Activated T-cell treated with anti-CD3 and anti-CD28 coated beads for 1 hour (primary cell): ENCODE data around the gene RTBDN.
"Not testable (repeated sequence)": the region's sequence is repeated elsewhere in the genome, so short reads cannot be mapped to it uniquely, and the experiment has no call there.

Experiments used
- DNase-seq: peaks from one replicate; pipeline ENCODE4 v3.0.0-alpha.2; 2020; ENCODE audit warnings: low read depth

RTBDN gene

GRCh38 chr19:12817810-12818209 lies 16.6 kb downstream of the RTBDN start:
- DNase-seq = not testable (repeated sequence)

GRCh38 chr19:12817188-12817587 lies 17.2 kb downstream of the RTBDN start:
- not testable (repeated sequence) for DNase-seq

DNA sequence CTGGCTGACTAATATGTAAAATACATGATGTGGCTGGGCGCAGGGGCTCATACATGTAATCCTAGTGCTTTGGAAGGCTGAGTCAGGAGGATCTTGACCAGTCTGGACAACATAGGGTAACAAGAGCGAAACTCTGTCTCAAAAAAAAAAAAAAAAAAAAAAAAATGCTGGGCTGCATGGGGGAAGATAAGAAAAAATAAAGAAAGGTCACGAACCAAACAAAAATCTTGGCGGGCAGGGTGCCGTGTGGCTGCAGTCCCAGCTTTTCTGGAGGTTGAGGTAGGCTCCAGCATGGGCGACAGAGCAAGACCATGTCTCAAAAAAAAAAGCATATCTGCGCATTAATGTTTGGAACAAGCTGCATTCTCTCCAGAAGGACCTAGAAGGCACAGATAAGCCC lies 19.3 kb downstream of the RTBDN start:
- DNase-seq = no peak

DNA sequence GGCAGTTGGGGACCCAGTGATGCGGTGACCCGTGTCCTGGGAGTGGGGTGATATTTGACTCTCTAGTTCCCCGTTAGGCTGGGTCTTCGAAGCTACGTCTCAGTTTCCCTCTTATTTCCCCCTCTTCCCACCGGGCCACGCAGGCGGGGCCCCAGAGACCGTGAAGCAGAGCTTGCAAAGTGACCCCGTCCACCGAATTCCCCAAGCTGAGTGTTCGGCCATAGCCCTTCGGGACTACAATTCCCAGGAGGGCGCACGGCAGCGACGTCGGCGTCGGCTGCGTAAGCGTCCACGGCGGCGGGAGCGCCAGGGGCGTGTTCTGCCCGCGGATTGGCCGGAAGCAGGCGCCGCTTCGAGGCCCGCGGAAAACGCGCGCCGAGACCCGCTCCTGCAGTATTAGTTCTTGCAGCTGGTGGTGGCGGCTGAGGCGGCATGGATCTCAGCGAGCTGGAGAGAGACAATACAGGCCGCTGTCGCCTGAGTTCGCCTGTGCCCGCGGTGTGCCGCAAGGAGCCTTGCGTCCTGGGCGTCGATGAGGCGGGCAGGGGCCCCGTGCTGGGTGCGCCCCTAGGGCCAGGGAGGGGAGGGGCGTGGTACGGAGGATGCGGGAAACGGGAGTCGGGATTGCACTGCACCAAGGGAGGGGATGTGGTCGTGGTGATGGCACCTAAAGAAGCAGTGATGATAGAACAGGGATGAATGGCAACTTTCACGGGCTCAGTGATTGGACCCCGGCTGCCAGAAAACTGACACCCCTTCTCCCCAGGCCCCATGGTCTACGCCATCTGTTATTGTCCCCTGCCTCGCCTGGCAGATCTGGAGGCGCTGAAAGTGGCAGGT lies 27.9 kb downstream of the RTBDN start, which contains the start of gene RNASEH2A:
TSS of gene RNASEH2A (plus strand) at position 343 of the 840 bp plus-strand sequence. CDS start at position 433, 90 bp downstream.
- peak; percentile 76 for DNase-seq

GRCh38 chr19:12804051-12804450 lies 30.3 kb downstream of the RTBDN start:
- no peak for DNase-seq

GRCh38 chr19:12802267-12803106 lies 31.9 kb downstream of the RTBDN start:
- no peak for DNase-seq

DNA sequence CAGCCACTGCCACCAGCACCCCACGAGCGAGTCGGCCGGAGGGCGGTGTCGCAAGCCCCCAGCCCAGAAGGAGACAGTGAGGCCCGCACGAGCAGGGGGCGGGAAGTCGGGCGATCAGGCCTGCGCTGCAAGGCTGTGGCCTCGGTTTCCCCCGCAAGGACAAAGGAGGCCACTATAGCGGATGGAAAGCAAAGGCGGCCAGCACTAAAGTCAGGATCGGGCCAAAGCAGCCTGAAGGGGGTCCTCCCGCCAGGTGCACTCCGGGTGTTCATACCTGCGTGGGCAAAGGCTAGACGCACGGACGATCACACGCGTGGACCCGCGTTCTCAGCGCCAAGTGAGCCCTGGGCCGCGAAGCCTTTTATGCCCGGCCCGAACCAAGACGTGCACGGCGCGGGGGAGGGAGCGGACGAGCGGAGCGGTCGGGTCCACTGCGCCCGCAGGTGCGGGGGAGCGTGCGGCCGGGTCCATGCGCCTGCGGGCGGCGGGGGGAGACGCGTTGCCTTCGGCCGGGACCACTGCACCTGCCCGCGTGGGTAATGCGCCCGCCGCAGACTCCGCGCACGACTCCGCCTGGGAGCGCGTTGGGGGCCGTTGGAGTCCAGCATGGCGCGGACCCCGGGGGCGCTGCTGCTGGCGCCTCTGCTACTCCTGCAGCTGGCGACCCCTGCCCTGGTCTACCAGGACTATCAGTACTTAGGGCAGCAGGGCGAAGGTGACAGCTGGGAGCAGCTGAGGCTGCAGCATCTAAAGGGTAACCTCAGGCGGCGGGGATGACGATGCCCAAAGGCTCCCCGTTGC lies 32.7 kb downstream of the RTBDN start, which contains the start of the genes PRDX2 and THSD8:
TSS of gene PRDX2 (minus strand) at position 335 of the 801 bp plus-strand sequence. CDS start 539 bp downstream, outside the sequence.
TSS of gene THSD8 (plus strand) at position 604 of the 801 bp plus-strand sequence. CDS start at position 607, 3 bp downstream.
- DNase-seq = peak; percentile 70

DNA sequence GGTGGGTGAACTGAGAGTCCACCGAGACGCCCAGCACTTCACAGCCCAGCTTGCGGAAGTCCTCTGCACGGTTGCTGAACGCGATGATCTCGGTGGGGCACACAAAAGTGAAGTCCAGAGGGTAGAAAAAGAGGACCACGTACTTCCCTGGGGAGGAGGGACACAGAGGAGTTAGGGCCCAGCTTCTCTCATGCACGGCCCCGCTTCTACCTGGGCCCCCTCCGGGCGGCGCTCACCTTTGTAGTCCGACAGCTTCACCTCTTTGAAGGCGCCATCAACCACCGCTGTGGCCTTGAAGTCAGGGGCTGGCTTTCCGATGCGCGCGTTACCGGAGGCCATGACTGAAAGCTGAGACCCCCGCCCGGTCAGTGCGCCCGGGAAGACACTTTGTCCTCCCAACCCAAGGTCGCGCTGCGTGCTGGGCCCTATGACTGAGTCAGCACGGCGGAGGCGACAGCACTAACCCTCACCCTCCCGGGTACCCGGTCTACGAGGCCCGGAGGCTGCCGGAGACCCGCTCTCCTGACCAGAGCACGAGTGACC lies 33.4 kb downstream of the RTBDN start:
- no peak for DNase-seq

GRCh38 chr19:12800466-12800770 lies 34.0 kb downstream of the RTBDN start:
- no peak for DNase-seq

GRCh38 chr19:12799742-12800465 lies 34.5 kb downstream of the RTBDN start:
- no peak for DNase-seq

GRCh38 chr19:12797607-12798006 lies 36.8 kb downstream of the RTBDN start:
- DNase-seq = not testable (repeated sequence)

GRCh38 chr19:12797141-12797587 lies 37.2 kb downstream of the RTBDN start:
- no peak for DNase-seq

- DNase-seq = peak; percentile 67
These were observed 38.0 kb downstream of the RTBDN start for GRCh38 chr19:12796146-12797071.

GRCh38 chr19:12794971-12795381 lies 39.4 kb downstream of the RTBDN start:
- no peak for DNase-seq

- no peak for DNase-seq
These were observed 40.0 kb downstream of the RTBDN start for GRCh38 chr19:12794196-12794941.

DNA sequence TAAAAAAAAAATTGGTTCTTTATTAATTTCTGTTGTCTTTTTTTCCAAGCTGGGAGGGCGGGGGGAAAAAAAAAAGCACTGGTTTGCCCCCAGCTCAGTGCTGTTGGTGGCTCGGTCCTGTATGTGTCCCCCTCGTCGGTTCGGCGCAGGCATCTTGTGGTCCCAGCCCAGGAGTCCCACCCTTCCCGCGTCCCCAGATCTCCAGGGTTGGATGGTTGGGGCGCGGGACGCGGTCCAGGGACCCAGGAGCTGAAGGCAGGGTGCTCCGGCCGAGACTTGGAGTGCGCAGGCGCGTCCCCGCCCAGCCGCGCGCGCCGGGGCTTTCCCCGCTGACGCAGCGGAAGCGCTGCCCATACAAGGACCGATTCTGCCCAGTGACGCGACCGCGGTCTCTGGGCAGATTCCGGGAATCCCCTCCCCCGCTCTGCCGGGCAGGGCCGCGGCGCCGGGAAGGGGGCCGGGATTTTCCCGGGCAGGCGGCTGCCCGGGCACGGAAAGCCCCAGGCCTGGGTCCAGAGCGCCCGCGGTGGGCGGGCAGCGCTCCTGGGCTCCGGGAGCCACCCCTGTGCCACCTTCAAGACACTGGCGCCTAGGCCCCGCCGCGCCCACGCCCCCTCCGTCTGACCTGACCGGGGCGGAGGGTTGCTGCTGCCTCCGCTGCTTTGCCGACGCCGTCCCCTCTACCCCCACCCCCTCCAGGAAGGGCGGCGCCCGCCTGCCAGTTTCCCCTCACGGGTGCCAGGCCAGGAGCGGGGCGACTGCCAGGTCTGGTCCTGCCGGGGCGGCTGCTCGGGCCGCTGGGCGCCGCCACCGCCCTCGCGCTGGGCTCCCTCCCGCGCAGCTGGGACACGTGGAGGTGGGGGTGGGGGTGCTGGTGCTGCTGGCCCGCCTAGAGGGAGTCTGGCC lies 40.8 kb downstream of the RTBDN start:
- DNase-seq = peak; percentile 92

DNA sequence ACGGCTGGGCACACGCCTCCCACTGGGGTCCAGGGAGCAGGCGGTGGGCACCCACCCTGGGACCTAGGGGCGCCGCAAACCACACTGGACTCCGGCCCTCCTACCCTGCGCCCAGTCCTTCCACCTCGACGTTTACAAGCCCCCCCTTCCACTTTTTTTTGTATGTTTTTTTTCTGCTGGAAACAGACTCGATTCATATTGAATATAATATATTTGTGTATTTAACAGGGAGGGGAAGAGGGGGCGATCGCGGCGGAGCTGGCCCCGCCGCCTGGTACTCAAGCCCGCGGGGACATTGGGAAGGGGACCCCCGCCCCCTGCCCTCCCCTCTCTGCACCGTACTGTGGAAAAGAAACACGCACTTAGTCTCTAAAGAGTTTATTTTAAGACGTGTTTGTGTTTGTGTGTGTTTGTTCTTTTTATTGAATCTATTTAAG lies 41.5 kb downstream of the RTBDN start:
- no peak for DNase-seq
